Right lobe of liver (tissue), 6 donors: Measurements from ENCODE around the gene LILRB5. TPM values are rescaled to one million over a fixed set of nuclear protein-coding genes. Genes with fewer than 3 reads are reported as not detected.
"Not testable (repeated sequence)": the region's sequence is repeated elsewhere in the genome, so short reads cannot be mapped to it uniquely, and the experiment has no call there.

ENCODE experiments used
- ATAC-seq, 4 donors: fragments of 200-7000 bp; cut with Tn5 transposase; one replicate each; pipeline ENCODE4 v1.9.1; 2020; ENCODE audit warnings: mild to moderate bottlenecking in 4 of 4, moderate library complexity in 4 of 4
- DNase-seq, 3 donors: peaks; one replicate each; pipeline ENCODE4 v3.0.0-alpha.2; 2020
- H3K27ac ChIP-seq, 3 donors: fragments of 200-600 bp; one replicate each; pipeline ENCODE4 v1.8.0; 2022
- H3K27me3 ChIP-seq, 2 donors: fragments of 200-600 bp; one replicate each; pipeline ENCODE4 v1.8.0; 2022
- H3K36me3 ChIP-seq, 4 donors: fragments of 200-600 bp; sonication (generic) in 1 of 4; one replicate each; pipeline versions ENCODE4 v1.5.1 to v1.8.0; 2017 to 2022; ENCODE audit warnings: control low read depth in 1 of 4
- H3K4me1 ChIP-seq, 4 donors: fragments of 200-600 bp; sonication (generic) in 1 of 4; one replicate each; pipeline versions ENCODE4 v1.5.1 to v1.8.0; 2017 to 2022; ENCODE audit warnings: control low read depth in 1 of 4
- H3K4me3 ChIP-seq, 3 donors: fragments of 200-600 bp; one replicate each; pipeline ENCODE4 v1.8.0; 2022
- H3K9me3 ChIP-seq, 4 donors: fragments of 200-600 bp; sonication (generic) in 1 of 4; one replicate each; pipeline versions ENCODE4 v1.5.1 to v1.8.0; 2017 to 2022; ENCODE audit warnings: control low read depth in 1 of 4
- POLR2A ChIP-seq: fragments of 450-650 bp; IDR thresholded peaks from one replicate; pipeline ENCODE4 v1.6.1; 2017; ENCODE audit warnings: antibody characterized with exemption, mild to moderate bottlenecking
- WGBS: methylation state at CpG from one replicate; pipeline ENCODE4 v1.1.6; 2018; ENCODE audit warnings: low coverage, low lambda C conversion rate; ENCODE audit not compliant: insufficient coverage; ENCODE audit errors: missing lambda C conversion rate; 5-methylcytosine and 5-hydroxymethylcytosine counted together
- intact Hi-C, 2 donors: fragments of 100-400 bp; cut with DNase I; formaldehyde crosslinking; loops; one replicate each; pipeline versions ENCODE4 v1.11.2 to v1.14.1; 2022
- total RNA-seq, 6 experiments: library from RNA; depleted of rRNA in 2 of 6; stranded (reverse); fragments of >200 nt in 2 of 6; fragmentation: NEBNext Ultra II Directional in 3 of 6; extraction: Animal tissue kit (Norgen Biotek cat#: 25700) in 3 of 6; gene quantifications; one replicate each; pipeline versions ENCODE4 v1.1.0 to v1.2.4, GENCODE V29; 2016 to 2023
- TF ChIP-seq, protein P1 (sequence below), 4 donors: fragments of 200-600 bp in 3 of 4; fragments of 450-650 bp in 1 of 4; IDR thresholded peaks; one replicate each; pipeline versions ENCODE4 v1.5.1 to v1.8.0; 2016 to 2022; ENCODE audit warnings: antibody characterized with exemption in 4 of 4, mild to moderate bottlenecking in 2 of 4
- donor health status: DM: no; HTN: yes; CAD: no.
- donor health status: DM: no; HTN: no; CAD: no.
- donor health status: DM: no; HTN: no; CAD: no.
- donor health status: DM: no; HTN: yes; CAD: no.
- donor health status: DM: no; HTN: yes; CAD: no.

The LILRB5 gene
- total RNA-seq, 6 experiments from 2014 or later = 2.7 to 19.7 (median 8.4) TPM

DNA sequence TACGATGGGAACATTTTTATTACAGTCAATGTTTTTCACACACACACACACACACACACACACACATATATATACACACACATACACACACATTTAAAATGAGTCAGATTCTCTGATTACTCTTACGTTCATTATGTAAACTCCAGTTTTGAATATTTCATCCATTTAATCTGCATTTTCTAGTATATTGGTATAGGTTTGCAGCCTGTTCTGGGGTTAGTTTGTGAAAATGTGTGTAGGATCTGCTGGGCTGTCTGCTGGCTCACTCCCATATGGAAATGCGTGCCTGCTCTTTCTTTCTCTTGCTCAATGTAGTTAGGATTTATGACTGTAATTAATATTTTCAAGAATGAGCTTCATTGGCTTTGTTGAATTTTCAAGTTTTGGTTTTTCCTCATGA, 16.7 kb upstream of the LILRB5 start:
- H3K27me3 ChIP-seq = no peaks in the 10 kb centered on the region
- H3K36me3 ChIP-seq = no peaks in the 10 kb centered on the region
- no peaks in the 10 kb centered on the region for H3K9me3 ChIP-seq
- no peak overlapping the region for H3K4me3 ChIP-seq
- H3K4me1 ChIP-seq = no peaks in the 10 kb centered on the region
- no peak overlapping the region for H3K27ac ChIP-seq
- DNase-seq = no peak
- WGBS = 46% methylated on average over 3 of the region's 3 CpGs
- intact Hi-C loops = no loop called here
- no peak for ATAC-seq
- no peak for TF ChIP-seq POLR2A
- TF ChIP-seq, protein P1, sequence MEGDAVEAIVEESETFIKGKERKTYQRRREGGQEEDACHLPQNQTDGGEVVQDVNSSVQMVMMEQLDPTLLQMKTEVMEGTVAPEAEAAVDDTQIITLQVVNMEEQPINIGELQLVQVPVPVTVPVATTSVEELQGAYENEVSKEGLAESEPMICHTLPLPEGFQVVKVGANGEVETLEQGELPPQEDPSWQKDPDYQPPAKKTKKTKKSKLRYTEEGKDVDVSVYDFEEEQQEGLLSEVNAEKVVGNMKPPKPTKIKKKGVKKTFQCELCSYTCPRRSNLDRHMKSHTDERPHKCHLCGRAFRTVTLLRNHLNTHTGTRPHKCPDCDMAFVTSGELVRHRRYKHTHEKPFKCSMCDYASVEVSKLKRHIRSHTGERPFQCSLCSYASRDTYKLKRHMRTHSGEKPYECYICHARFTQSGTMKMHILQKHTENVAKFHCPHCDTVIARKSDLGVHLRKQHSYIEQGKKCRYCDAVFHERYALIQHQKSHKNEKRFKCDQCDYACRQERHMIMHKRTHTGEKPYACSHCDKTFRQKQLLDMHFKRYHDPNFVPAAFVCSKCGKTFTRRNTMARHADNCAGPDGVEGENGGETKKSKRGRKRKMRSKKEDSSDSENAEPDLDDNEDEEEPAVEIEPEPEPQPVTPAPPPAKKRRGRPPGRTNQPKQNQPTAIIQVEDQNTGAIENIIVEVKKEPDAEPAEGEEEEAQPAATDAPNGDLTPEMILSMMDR (IDR thresholded peaks at IDR 0.05) = no peak

DNA sequence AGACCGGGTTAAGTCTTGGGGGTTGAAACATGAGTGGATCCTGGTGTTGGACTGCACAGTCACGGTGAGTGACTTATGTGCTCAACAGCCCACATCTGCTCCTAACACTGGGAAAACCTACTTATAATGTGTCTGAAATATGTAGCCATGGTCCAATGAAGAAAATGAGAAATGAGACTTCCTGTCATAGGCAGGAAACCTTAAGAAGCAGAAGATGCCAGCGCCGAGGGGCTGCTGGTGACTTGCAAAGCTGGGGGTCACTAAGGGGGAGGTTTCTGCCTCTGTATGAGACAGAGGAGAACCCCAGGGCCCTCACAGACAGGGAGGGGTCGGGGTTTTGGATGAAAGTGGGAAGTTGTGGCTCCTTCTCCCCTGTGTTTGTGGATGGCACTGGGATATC, 15.1 kb upstream of the LILRB5 start:
- ATAC-seq = peak in 3 of 4 donors; percentile 13 to 42 (median 30)
- 64% methylated on average over 4 of the region's 5 CpGs for WGBS
- H3K9me3 ChIP-seq, H3K27me3 ChIP-seq, H3K4me3 ChIP-seq, intact Hi-C loops, H3K27ac ChIP-seq, DNase-seq, H3K36me3 ChIP-seq, H3K4me1 ChIP-seq: not testable (repeated sequence)

DNA sequence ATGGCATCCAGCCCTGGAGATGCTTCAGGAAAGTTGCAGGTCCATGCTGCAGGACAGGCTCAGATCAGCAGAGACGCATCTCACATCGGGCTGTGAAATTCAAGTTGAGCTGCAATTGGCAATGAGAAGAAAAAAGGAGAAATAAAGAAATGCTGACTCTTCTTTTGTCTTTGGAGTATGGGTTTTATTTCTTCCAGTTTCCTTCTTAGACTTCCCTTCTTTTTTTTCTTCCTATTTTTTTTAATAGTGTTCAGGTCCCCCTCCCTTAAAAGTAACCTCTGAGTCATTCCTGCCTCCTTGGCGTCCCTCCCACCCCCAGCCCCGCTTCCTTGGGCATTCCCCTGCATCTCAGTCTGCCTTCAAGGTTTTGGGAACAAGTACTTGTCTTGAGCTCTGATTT, 14.5 kb upstream of the LILRB5 start:
- ATAC-seq = peak; percentile 28 to 64 (median 44)
- H3K9me3 ChIP-seq, H3K27ac ChIP-seq, H3K4me3 ChIP-seq, DNase-seq, intact Hi-C loops, H3K4me1 ChIP-seq, H3K36me3 ChIP-seq, H3K27me3 ChIP-seq: not testable (repeated sequence)
- WGBS = 24% methylated on average over 4 of the region's 4 CpGs

DNA sequence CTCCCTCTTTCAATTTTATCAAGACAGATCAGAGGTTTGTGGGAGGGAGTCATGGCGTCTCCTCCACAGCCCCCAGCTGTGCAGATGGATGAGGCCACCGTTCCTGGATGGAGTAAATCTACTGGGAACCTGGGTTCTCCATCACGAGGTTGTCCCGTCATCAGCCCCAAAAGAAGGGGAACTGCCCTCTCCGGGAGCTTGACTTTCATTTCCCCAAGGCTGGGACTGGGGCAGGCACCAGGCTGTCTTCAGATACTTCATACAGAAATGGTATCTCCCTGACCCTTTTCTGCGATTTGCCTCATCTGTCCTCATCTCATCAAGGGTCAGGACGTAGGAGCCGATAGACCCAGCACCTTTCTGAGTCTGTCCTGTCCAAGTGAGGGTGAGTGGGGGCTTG, 14.0 kb upstream of the LILRB5 start:
- Histone ChIP-seq H3K4me3 (no peak overlapping the region), H3K4me1 (no peaks in the 10 kb centered on the region), H3K27ac (no peak overlapping the region), H3K27me3 (no peaks in the 10 kb centered on the region), H3K36me3 (no peaks in the 10 kb centered on the region), H3K9me3 (no peaks in the 10 kb centered on the region)
- ATAC-seq (peak; percentile 50 to 75 (median 71)), DNase-seq (no peak)
- TF ChIP-seq POLR2A = no peak
- TF ChIP-seq, protein P1 (IDR thresholded peaks at IDR 0.05) = no peak
- WGBS = 46% methylated on average over 6 of the region's 8 CpGs
- intact Hi-C loops = no loop called here

DNA sequence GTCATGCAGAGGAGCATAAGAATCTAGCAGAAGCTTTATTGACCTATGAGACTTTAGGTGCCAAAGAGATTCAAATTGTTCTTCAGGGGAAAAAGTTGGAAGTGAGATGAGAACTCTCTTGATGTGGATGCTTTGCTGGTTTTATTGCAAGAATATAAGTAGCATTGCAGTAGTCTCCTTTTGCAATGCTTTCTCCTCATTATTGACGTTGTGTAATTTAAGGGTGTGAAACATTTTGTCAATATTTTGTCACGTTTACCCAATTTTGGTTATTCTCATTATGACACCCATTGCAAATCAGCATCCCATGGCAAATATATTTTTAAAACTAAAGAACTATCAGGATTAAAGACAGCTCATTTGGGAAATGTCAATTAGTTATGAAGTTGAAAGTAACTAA, 11.9 kb upstream of the LILRB5 start:
- ATAC-seq = no peak
- no peak for DNase-seq
- Histone ChIP-seq H3K4me1 (no peaks in the 10 kb centered on the region), H3K27ac (no peak overlapping the region), H3K4me3 (no peak overlapping the region), H3K9me3 (no peaks in the 10 kb centered on the region), H3K27me3 (no peaks in the 10 kb centered on the region), H3K36me3 (no peaks in the 10 kb centered on the region)
- 19% methylated on average over 2 of the region's 2 CpGs for WGBS
- intact Hi-C loops = no loop called here
- TF ChIP-seq, protein P1 (IDR thresholded peaks at IDR 0.05) = no peak
- TF ChIP-seq POLR2A = no peak

DNA sequence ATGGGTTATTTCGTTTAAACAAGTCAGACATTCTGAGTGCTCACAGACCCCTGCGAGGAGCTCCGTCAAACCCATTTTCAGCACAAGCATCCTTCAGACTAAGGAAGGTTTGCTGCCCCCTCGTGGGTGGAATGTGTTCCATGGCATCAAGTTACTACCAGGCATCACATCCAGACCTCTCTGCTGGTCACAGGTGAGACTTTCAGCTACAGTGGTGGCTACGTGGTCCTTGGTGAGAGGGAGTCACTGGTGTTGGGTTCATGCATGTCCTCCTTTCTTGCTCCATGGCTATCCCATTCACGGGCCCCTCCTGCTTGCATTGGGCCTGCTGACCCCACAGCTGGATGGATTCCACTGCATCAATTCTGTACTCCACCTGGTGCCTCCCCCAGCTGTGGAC, 9.1 kb upstream of the LILRB5 start:
- no peaks in the 10 kb centered on the region for H3K4me1 ChIP-seq
- ATAC-seq (peak; percentile 75 to 89 (median 83)), DNase-seq (peak; percentile 71 to 78 (median 76))
- no peaks in the 10 kb centered on the region for H3K36me3 ChIP-seq
- TF ChIP-seq POLR2A = no peak
- TF ChIP-seq, protein P1 (IDR thresholded peaks at IDR 0.05) = peak; percentile 55 to 86 (median 81)
- H3K9me3 ChIP-seq = no peaks in the 10 kb centered on the region
- WGBS = 7% methylated on average over 6 of the region's 6 CpGs
- H3K4me3 ChIP-seq = no peak overlapping the region
- intact Hi-C loops = no loop called here
- no peak overlapping the region for H3K27ac ChIP-seq
- no peaks in the 10 kb centered on the region for H3K27me3 ChIP-seq
